PC-9 (cell line): ENCODE data around the gene KCNA10. TPM values are rescaled to one million over a fixed set of nuclear protein-coding genes. Genes with fewer than 3 reads are reported as not detected.

ENCODE experiments used
- BruUV-seq: library from RNA; stranded (reverse); fragments of 400-500 nt; replicated peaks from 2 replicates; lab custom pipeline; 2021; lab: Mats Ljungman, UMichigan
- CTCF ChIA-PET: fragments of 300-600 bp; sonication (Branson Sonifier 250); formaldehyde crosslinking; loops from one replicate; lab custom pipeline; 2022; ENCODE audit warnings: antibody characterized with exemption; lab: Charles Lee
- POLR2A ChIA-PET: fragments of 300-600 bp; sonication (Branson Sonifier 250); formaldehyde crosslinking; loops from one replicate; lab custom pipeline; 2022; ENCODE audit warnings: antibody characterized with exemption; ENCODE audit not compliant: unreplicated experiment; lab: Charles Lee
- DNase-seq, 2 experiments: peaks; one replicate each; pipeline versions ENCODE4 v3.0.0 to v3.0.0-alpha.2; 2015 to 2022; ENCODE audit warnings: mixed read lengths in 1 of 2
- H2AFZ ChIP-seq: fragments of 200-600 bp; sonication (generic); 2 replicates; pipeline ENCODE4 v1.8.1; 2017; ENCODE audit warnings: antibody characterized with exemption
- H3F3A ChIP-seq: fragments of 200-600 bp; sonication (generic); 2 replicates; pipeline ENCODE4 v1.8.1; 2017; ENCODE audit warnings: antibody characterized with exemption, mild to moderate bottlenecking, low read depth; ENCODE audit not compliant: insufficient read depth
- H3K27ac ChIP-seq: fragments of 200-600 bp; sonication (generic); 2 replicates; pipeline ENCODE4 v1.6.1; 2016; ENCODE audit warnings: mixed run types
- H3K27me3 ChIP-seq: fragments of 200-600 bp; sonication (generic); 2 replicates; pipeline ENCODE4 v1.6.1; 2016; ENCODE audit warnings: low read depth, mixed run types; ENCODE audit not compliant: insufficient read depth
- H3K36me3 ChIP-seq: fragments of 200-600 bp; sonication (generic); 2 replicates; pipeline ENCODE4 v1.6.1; 2016; ENCODE audit warnings: low read depth, mixed run types
- H3K4me1 ChIP-seq: fragments of 200-600 bp; sonication (generic); replicated peaks from 2 replicates; pipeline ENCODE4 v1.6.1; 2016; ENCODE audit warnings: mixed run types; ENCODE audit not compliant: insufficient read depth
- H3K4me2 ChIP-seq: fragments of 200-600 bp; sonication (generic); 2 replicates; pipeline ENCODE4 v1.6.1; 2017; ENCODE audit warnings: mixed run types
- H3K4me3 ChIP-seq: fragments of 200-600 bp; sonication (generic); 2 replicates; pipeline ENCODE4 v1.6.1; 2016; ENCODE audit warnings: mixed run types
- H3K79me2 ChIP-seq: fragments of 200-600 bp; sonication (generic); 2 replicates; pipeline ENCODE4 v1.6.1; 2017; ENCODE audit warnings: low read depth, mixed run types
- H3K9me2 ChIP-seq: fragments of 200-600 bp; sonication (generic); 2 replicates; pipeline ENCODE4 v1.8.1; 2017; ENCODE audit warnings: mild to moderate bottlenecking; ENCODE audit not compliant: insufficient read depth
- H3K9me3 ChIP-seq: fragments of 200-600 bp; sonication (generic); 2 replicates; pipeline ENCODE4 v1.8.1; 2016; ENCODE audit warnings: low read depth; ENCODE audit not compliant: insufficient read depth
- H4K20me1 ChIP-seq: fragments of 200-600 bp; sonication (generic); 2 replicates; pipeline ENCODE4 v1.8.1; 2017; ENCODE audit not compliant: insufficient read depth
- EZH2 ChIP-seq: fragments of 200-600 bp; sonication (generic); IDR thresholded peaks from 2 replicates; pipeline ENCODE4 v1.8.0; 2017; ENCODE audit warnings: antibody characterized with exemption, low read depth
- intact Hi-C: fragments of 100-400 bp; cut with micrococcal nuclease; formaldehyde crosslinking; loops from one replicate; pipeline ENCODE4 v1.10.0; 2022; ENCODE audit not compliant: unreplicated experiment
- total RNA-seq: library from RNA; stranded (reverse); gene quantifications from 2 replicates; pipeline ENCODE4 v1.2.3, GENCODE V29; 2021
- TF ChIP-seq, protein P1 (sequence below): fragments of 200-600 bp; sonication (generic); conservative IDR thresholded peaks from 2 replicates; pipeline ENCODE4 v1.6.1; 2017; ENCODE audit warnings: mixed run types, antibody characterized with exemption, mild to moderate bottlenecking, moderate library complexity

The KCNA10 gene
- total RNA-seq, 1 experiment from 2014 or later = not detected

DNA sequence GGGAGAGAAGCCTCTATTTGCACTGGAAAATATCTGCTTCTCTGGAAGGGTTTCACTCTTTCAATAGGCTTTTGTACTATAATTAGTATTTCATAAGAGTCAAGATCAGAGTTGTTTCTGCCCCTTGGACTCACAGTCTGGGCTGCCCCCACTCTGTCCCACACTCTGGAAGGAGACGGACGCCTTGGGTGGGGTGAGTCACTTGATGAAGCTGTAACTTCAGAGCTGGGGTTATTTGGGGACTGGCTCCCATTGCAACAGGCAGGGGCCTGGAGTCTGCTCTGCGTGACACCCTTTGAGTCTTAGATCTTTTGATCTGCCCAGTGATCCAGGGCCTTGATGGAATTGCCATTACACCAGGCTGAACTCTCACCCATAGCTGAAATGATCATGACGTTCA is 4.0 kb upstream of the KCNA10 start:
- Histone ChIP-seq H3K36me3 (no peaks in the 10 kb centered on the region), H2AFZ (no peak overlapping the region), H3K9me2 (no peaks in the 10 kb centered on the region), H3K27me3 (peaks cover 96% of the 10 kb centered on the region), H3K4me3 (no peak overlapping the region), H3K4me2 (no peak overlapping the region), H4K20me1 (no peaks in the 10 kb centered on the region), H3K79me2 (no peaks in the 10 kb centered on the region), H3K4me1 (0 out of 2 replicates have a peak, but pooled peaks cover 8% of the 10 kb centered on the region), H3F3A (no peaks in the 10 kb centered on the region), H3K27ac (no peak overlapping the region), H3K9me3 (peaks cover 7% of the 10 kb centered on the region; the same call in 1 of the 2 replicates)
- intact Hi-C loops = loop anchor here (5.0 kb wide), 1 partner anchor 244 kb away; no protein-coding TSS in a partner anchor
- ChIA-PET CTCF (interaction anchor here (0.7 kb wide), 1 partner anchor 14 kb away, joined by 4 read pairs; no protein-coding TSS in a partner anchor), POLR2A (no interaction called here)
- no peak for DNase-seq
- no peak for TF ChIP-seq EZH2
- TF ChIP-seq, protein P1, sequence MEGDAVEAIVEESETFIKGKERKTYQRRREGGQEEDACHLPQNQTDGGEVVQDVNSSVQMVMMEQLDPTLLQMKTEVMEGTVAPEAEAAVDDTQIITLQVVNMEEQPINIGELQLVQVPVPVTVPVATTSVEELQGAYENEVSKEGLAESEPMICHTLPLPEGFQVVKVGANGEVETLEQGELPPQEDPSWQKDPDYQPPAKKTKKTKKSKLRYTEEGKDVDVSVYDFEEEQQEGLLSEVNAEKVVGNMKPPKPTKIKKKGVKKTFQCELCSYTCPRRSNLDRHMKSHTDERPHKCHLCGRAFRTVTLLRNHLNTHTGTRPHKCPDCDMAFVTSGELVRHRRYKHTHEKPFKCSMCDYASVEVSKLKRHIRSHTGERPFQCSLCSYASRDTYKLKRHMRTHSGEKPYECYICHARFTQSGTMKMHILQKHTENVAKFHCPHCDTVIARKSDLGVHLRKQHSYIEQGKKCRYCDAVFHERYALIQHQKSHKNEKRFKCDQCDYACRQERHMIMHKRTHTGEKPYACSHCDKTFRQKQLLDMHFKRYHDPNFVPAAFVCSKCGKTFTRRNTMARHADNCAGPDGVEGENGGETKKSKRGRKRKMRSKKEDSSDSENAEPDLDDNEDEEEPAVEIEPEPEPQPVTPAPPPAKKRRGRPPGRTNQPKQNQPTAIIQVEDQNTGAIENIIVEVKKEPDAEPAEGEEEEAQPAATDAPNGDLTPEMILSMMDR = no peak
- no TSS peak for BruUV-seq

DNA sequence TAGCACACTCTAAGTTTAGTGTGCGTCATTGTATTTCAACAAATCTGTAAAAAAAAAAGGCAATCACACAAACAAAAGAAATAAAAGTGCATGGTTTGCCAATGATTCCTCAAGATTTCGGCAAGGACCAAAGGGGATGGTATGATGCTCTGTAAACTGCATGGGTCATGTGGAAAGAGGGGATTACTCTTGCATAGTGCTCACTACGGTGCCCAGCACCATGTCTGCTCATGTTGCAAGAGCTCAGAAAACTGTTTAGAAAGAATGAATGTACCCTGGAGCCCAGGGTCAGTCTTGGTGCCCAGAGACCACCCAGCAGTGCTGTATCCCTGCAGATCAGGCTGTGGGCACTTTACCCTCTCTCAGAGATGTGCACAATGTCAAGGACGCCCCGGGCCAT is 3.6 kb upstream of the KCNA10 start:
- CTCF ChIA-PET = interaction anchor here (0.7 kb wide), 1 partner anchor 14 kb away, joined by 4 read pairs; no protein-coding TSS in a partner anchor
- peaks cover 96% of the 10 kb centered on the region for H3K27me3 ChIP-seq
- TF ChIP-seq, protein P1 = no peak
- TF ChIP-seq EZH2 = no peak

GRCh38 chr1:110520827-110521226 is 1.9 kb upstream of the KCNA10 start:
- ChIA-PET POLR2A (interaction anchor here (0.6 kb wide), 1 partner anchor 12 kb away, joined by 4 read pairs; no protein-coding TSS in a partner anchor), CTCF (no interaction called here)
- Histone ChIP-seq H3K9me2 (no peaks in the 10 kb centered on the region), H3K4me3 (no peak overlapping the region), H3K27me3 (peaks cover 94% of the 10 kb centered on the region), H4K20me1 (no peaks in the 10 kb centered on the region), H3K4me1 (0 out of 2 replicates have a peak, but pooled peaks cover 8% of the 10 kb centered on the region), H3F3A (no peaks in the 10 kb centered on the region), H3K79me2 (no peaks in the 10 kb centered on the region), H3K9me3 (peaks cover 8% of the 10 kb centered on the region; the same call in 1 of the 2 replicates), H3K36me3 (no peaks in the 10 kb centered on the region), H3K4me2 (no peak overlapping the region), H3K27ac (no peak overlapping the region), H2AFZ (no peak overlapping the region)
- intact Hi-C loops = loop anchor here (5.0 kb wide), 1 partner anchor 246 kb away; no protein-coding TSS in a partner anchor
- no TSS peak for BruUV-seq
- no peak for DNase-seq
- TF ChIP-seq, protein P1 = no peak
- no peak for TF ChIP-seq EZH2

More for the DNA sequence above, 3.6 kb upstream of the KCNA10 start:
- Histone ChIP-seq H3F3A (no peaks in the 10 kb centered on the region), H3K9me3 (peaks cover 8% of the 10 kb centered on the region; the same call in 1 of the 2 replicates), H3K4me2 (no peak overlapping the region), H3K9me2 (no peaks in the 10 kb centered on the region), H3K4me1 (0 out of 2 replicates have a peak, but pooled peaks cover 8% of the 10 kb centered on the region), H3K27ac (no peak overlapping the region), H2AFZ (no peak overlapping the region), H4K20me1 (no peaks in the 10 kb centered on the region), H3K4me3 (no peak overlapping the region), H3K79me2 (no peaks in the 10 kb centered on the region), H3K36me3 (no peaks in the 10 kb centered on the region)
- DNase-seq = no peak
- intact Hi-C loops = loop anchor here (5.0 kb wide), 1 partner anchor 245 kb away; no protein-coding TSS in a partner anchor
- BruUV-seq = no TSS peak
- POLR2A ChIA-PET = interaction anchor here (0.7 kb wide), 1 partner anchor 124 kb away, joined by 4 read pairs; no protein-coding TSS in a partner anchor
